Large intestine (tissue), 3 donors: ENCODE results near the gene BORCS6. TPM values are rescaled to one million over a fixed set of nuclear protein-coding genes. Genes with fewer than 3 reads are reported as not detected.
"Not testable (repeated sequence)": the region's sequence is repeated elsewhere in the genome, so short reads cannot be mapped to it uniquely, and the experiment has no call there.

Experiments
- DNase-seq, 2 donors: peaks; one replicate each; pipeline versions ENCODE4 v3.0.0 to v3.0.0-alpha.2; 2013
- H3K27ac ChIP-seq: one replicate; pipeline ENCODE4 v1.5.1; 2013; ENCODE audit warnings: low read length
- H3K27me3 ChIP-seq: 2 replicates; pipeline ENCODE4 v1.6.1; 2013; ENCODE audit warnings: low read length; ENCODE audit not compliant: control insufficient read depth, insufficient read depth
- H3K36me3 ChIP-seq: 2 replicates; pipeline ENCODE4 v1.6.1; 2013; ENCODE audit warnings: low read length; ENCODE audit not compliant: control insufficient read depth, insufficient read depth
- H3K4me1 ChIP-seq: one replicate; pipeline ENCODE4 v1.6.1; 2013; ENCODE audit warnings: low read length; ENCODE audit not compliant: control insufficient read depth, insufficient read depth
- H3K4me3 ChIP-seq: one replicate; pipeline ENCODE4 v1.5.1; 2013; ENCODE audit warnings: low read length
- H3K9me3 ChIP-seq: one replicate; pipeline ENCODE4 v1.6.1; 2013; ENCODE audit warnings: mild to moderate bottlenecking, low read depth, low read length, moderate library complexity; ENCODE audit not compliant: control insufficient read depth
- WGBS: methylation state at CpG from one replicate; pipeline ENCODE4 v1.1.5; 2013; ENCODE audit warnings: low lambda C conversion rate; ENCODE audit not compliant: insufficient coverage; 5-methylcytosine and 5-hydroxymethylcytosine counted together
- polyA plus RNA-seq: library from polyadenylated mRNA; unstranded; fragments of 120-200 nt; gene quantifications from one replicate; pipeline ENCODE4 v1.2.1, GENCODE V29; 2013

The BORCS6 gene
- polyA plus RNA-seq, 1 donor: 6.3 TPM

GRCh38 chr17:8173056-8173870, 16.7 kb downstream of the BORCS6 start:
- WGBS: 0% methylated on average over 9 of the region's 23 CpGs
- peak; percentile 96 for DNase-seq

GRCh38 chr17:8170186-8170585, 19.8 kb downstream of the BORCS6 start:
- not testable (repeated sequence) for H3K4me1 ChIP-seq, DNase-seq
- 100% methylated on average over 2 of the region's 19 CpGs for WGBS

More at GRCh38 chr17:8173056-8173870, 16.7 kb downstream of the BORCS6 start:
- Histone ChIP-seq H3K4me1 (peaks cover 26% of the 10 kb centered on the region), H3K9me3 (no peaks in the 10 kb centered on the region), H3K36me3 (no peaks in the 10 kb centered on the region), H3K4me3 (peak overlapping the region; percentile 35), H3K27ac (peak overlapping the region; percentile 79), H3K27me3 (no peaks in the 10 kb centered on the region)

DNA sequence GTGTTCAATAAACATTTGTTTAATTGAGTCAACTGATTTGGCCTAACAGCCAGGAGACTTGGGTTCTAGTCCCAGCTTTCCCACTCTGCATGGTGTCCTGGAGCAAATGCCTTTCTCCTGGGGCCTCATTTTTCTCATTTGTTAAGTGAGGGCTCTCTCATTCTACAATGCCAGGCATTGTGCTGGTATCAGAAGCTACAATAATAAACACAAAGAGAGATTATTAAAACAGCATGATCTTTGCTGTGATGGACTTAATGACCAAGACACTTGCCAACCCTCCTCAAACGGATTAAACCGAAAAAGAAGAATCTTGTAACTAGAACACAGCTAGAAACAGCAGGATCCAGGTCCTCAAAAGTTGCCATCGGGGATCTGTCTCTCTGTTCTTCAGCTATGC, 22.5 kb downstream of the BORCS6 start:
- DNase-seq: no peak
- no peaks in the 10 kb centered on the region for H3K36me3 ChIP-seq
- no peaks in the 10 kb centered on the region for H3K9me3 ChIP-seq
- WGBS: 100% methylated on average over 1 of the region's 3 CpGs
- H3K27me3 ChIP-seq: no peaks in the 10 kb centered on the region
- peaks cover 18% of the 10 kb centered on the region for H3K4me1 ChIP-seq
- H3K4me3 ChIP-seq: no peak overlapping the region
- no peak overlapping the region for H3K27ac ChIP-seq

More at GRCh38 chr17:8170186-8170585, 19.8 kb downstream of the BORCS6 start:
- not testable (repeated sequence) for H3K36me3 ChIP-seq, H3K27me3 ChIP-seq, H3K4me3 ChIP-seq, H3K27ac ChIP-seq, H3K9me3 ChIP-seq

DNA sequence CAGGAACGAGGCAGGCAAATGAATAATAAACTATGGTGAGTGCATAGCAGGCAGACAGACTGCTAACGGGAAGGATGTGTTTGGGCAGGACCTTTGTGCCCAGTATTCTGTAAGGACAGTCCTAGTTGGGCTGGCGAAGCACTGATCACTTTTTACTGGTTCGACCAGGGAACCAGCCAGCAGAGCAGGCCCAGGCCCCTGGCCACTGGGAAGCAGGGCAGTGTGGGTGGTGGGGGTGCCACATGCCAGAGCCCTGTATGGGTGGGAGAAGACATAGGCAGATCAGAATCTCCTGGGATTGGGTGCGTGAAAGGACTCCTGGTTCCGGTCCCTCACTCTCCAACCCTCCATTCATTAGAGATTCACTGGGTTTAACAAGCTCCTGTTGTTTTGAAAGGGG, 23.2 kb downstream of the BORCS6 start:
- Histone ChIP-seq H3K36me3 (no peaks in the 10 kb centered on the region), H3K9me3 (no peaks in the 10 kb centered on the region), H3K4me1 (peaks cover 22% of the 10 kb centered on the region), H3K27ac (no peak overlapping the region), H3K27me3 (no peaks in the 10 kb centered on the region), H3K4me3 (no peak overlapping the region)
- no CpG with 5 or more reads among the region's 6 CpGs for WGBS
- no peak for DNase-seq

DNA sequence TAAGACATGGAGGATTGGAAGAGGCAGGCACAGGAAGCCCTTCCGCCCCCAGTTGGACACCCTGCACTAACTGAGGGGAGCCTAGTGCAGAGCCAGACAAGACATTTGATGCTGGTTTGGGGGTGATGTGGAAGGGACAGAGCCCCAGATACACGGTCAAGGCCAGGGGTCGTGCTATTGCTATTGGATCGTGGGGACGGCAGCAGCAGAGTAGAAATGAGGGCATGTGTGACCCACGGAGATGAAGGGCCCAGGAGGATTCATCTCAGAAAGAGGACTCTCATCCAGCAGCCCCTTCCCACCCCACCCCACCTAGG, 25.2 kb downstream of the BORCS6 start:
- no peak for DNase-seq
- WGBS: no CpG with 5 or more reads among the region's 6 CpGs
- Histone ChIP-seq H3K27ac (peak overlapping the region; percentile 63), H3K36me3 (peaks cover 14% of the 10 kb centered on the region), H3K9me3 (no peaks in the 10 kb centered on the region), H3K4me3 (no peak overlapping the region), H3K27me3 (no peaks in the 10 kb centered on the region), H3K4me1 (peaks cover 33% of the 10 kb centered on the region)

DNA sequence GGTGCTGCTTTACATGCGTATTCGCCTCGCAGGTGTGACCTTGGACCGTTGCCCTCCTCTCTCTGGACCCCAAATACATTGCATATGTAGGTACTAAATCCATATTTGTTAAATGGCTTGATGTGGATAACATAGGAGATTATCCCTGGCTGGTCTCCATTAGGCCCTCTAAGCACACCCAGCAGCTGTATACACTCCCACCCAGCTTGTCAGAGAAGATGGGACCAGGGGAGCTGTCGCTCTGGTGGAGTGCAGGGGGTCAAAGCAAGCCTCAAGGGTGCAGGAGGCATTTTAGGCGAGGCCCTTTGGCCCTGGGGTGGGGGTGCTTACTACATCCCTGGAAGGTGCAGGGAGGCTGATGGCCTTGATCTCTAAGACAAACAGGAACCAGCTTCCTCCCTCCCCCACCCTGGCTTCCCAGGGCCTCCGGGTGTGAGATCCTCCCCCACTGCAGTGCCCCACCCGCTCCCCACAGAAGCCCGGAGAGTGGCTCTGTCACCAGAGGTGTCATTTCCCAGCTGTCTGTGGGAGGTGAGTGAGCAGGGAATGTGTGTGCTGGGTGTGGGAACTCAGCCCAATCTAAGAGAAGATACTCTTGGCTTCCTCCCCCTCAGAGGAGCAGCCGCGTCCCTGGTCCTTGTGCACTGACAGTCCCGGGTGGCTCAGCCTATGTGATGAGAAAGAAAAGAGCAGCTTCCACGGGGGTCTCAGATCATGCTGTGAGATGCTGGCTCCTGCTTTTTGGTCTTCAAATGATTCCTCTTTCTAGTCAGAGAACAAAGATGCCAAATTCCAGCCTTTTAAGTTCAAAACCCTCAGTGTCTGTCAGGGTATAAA, 25.8 kb downstream of the BORCS6 start:
- Histone ChIP-seq H3K4me3 (no peak overlapping the region), H3K27ac (peak overlapping the region; percentile 63), H3K4me1 (peaks cover 33% of the 10 kb centered on the region), H3K9me3 (no peaks in the 10 kb centered on the region), H3K36me3 (peaks cover 20% of the 10 kb centered on the region), H3K27me3 (no peaks in the 10 kb centered on the region)
- WGBS: no CpG with 5 or more reads among the region's 13 CpGs
- peak; percentile 77 to 87 for DNase-seq

- Histone ChIP-seq H3K4me3 (peak overlapping the region; percentile 96), H3K27me3 (no peaks in the 10 kb centered on the region), H3K4me1 (peaks cover 37% of the 10 kb centered on the region), H3K36me3 (peaks cover 20% of the 10 kb centered on the region), H3K27ac (peak overlapping the region; percentile 63), H3K9me3 (no peaks in the 10 kb centered on the region)
- WGBS: no CpG with 5 or more reads among the region's 55 CpGs
- DNase-seq: peak in 1 of 2 donors; percentile 63
Measured at GRCh38 chr17:8162997-8163977, 26.7 kb downstream of the BORCS6 start.

DNA sequence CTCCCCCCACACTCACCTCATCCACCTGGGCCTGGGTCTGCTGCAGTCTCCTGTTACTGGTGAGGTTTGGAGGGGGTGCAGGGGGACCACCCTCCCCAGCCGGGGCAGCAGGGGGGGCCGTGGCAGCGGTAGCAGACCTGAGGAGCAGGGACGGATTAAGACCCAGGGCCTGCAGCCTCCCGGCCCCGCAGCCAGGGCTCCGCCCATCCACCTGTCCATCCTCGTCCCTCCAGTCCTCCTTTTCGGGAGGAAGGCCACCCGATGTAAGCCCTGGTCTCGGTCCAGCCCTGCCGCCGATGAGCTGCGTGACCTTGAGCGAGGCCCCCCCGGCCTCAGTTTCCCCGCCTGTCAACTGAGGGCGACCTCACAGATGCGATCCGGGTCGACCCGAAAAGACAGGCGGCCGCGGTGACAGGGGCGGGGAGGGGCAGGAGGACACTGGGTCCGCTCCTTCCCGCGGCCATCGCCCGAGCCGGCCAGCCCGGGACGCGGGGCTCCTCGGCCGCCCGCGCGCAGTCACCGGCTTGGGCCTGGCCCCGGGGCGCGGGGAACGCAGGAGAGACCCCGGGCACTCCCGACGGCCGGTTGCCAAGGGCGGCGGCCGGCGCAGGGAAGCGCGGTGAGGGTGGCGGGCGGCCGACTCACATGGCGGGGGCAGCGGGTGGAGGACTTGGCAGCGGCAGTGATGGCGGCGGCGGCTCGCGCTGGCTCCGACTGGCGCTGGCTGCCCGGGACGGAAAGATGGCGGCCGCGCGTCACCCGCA, 27.6 kb downstream of the BORCS6 start, which contains the start of gene VAMP2:
Gene VAMP2, minus strand, starts transcription at position 716 of the 764 bp plus-strand sequence. Its CDS starts 69 bp downstream, at position 647.
- peaks cover 39% of the 10 kb centered on the region for H3K4me1 ChIP-seq
- peaks cover 20% of the 10 kb centered on the region for H3K36me3 ChIP-seq
- H3K4me3 ChIP-seq: peak within 1 kb of the TSS; percentile 96
- WGBS: no CpG with 5 or more reads among the region's 75 CpGs
- no peaks in the 10 kb centered on the region for H3K27me3 ChIP-seq
- H3K9me3 ChIP-seq: no peaks in the 10 kb centered on the region
- H3K27ac ChIP-seq: peak within 1 kb of the TSS; percentile 73
- DNase-seq: peak in 1 of 2 donors; percentile 79
